Gastroesophageal sphincter (tissue), 4 donors: ENCODE measurements around the gene NFKBIE. TPM values are rescaled to one million over a fixed set of nuclear protein-coding genes. Genes with fewer than 3 reads are reported as not detected.

Source experiments
- ATAC-seq: fragments of 150-250 bp; one replicate; pipeline ENCODE4 v1.9.1; 2016; ENCODE audit warnings: mild to moderate bottlenecking, moderate library complexity
- H3K27ac ChIP-seq, 4 donors: fragments of 200-600 bp; sonication (generic) in 3 of 4; 1 replicate in 3 of 4; 2 replicates in 1 of 4; pipeline ENCODE4 v1.5.1; 2016 to 2019
- H3K27me3 ChIP-seq: fragments of 200-600 bp; sonication (generic); one replicate; pipeline ENCODE4 v1.5.1; 2019
- H3K36me3 ChIP-seq, 2 donors: fragments of 200-600 bp; sonication (generic); one replicate each; pipeline ENCODE4 v1.5.1; 2019; ENCODE audit warnings: control low read depth in 1 of 2
- H3K4me1 ChIP-seq, 3 donors: fragments of 200-600 bp; sonication (generic); 1 replicate in 2 of 3; 2 replicates in 1 of 3; pipeline ENCODE4 v1.5.1; 2016 to 2019; ENCODE audit warnings: control low read depth in 2 of 3
- H3K4me3 ChIP-seq, 2 donors: fragments of 200-600 bp; sonication (generic); one replicate each; pipeline ENCODE4 v1.5.1; 2019; ENCODE audit warnings: mild to moderate bottlenecking in 1 of 2, moderate library complexity in 1 of 2
- H3K9me3 ChIP-seq, 3 donors: fragments of 200-600 bp; sonication (generic); one replicate each; pipeline ENCODE4 v1.5.1; 2017 to 2019; ENCODE audit warnings: control low read depth in 2 of 3
- EP300 ChIP-seq: sonication (generic); formaldehyde crosslinking; IDR thresholded peaks from one replicate; pipeline ENCODE4 v1.6.1; 2017; ENCODE audit warnings: antibody characterized with exemption, mild to moderate bottlenecking
- POLR2A ChIP-seq, 2 donors: fragments of 450-650 bp; IDR thresholded peaks; one replicate each; pipeline ENCODE4 v1.6.1; 2017; ENCODE audit warnings: antibody characterized with exemption in 2 of 2, mild to moderate bottlenecking in 2 of 2, moderate library complexity in 1 of 2
- POLR2AphosphoS5 ChIP-seq: sonication (generic); formaldehyde crosslinking; IDR thresholded peaks from one replicate; pipeline ENCODE4 v1.6.1; 2017; ENCODE audit warnings: antibody characterized with exemption
- WGBS, 2 donors: methylation state at CpG; one replicate each; pipeline ENCODE4 v1.1.5; 2018; ENCODE audit warnings: low coverage in 1 of 2; 5-methylcytosine and 5-hydroxymethylcytosine counted together
- total RNA-seq, 4 donors: library from RNA; depleted of rRNA; stranded (reverse); fragments of >200 nt; gene quantifications; one replicate each; pipeline ENCODE4 v1.1.0, GENCODE V29; 2016
- TF ChIP-seq, protein P1 (sequence below), 4 experiments: fragments of 200-600 bp in 2 of 4; fragments of 450-650 bp in 2 of 4; sonication (generic) in 1 of 4; IDR thresholded peaks; one replicate each; pipeline ENCODE4 v1.5.1; 2017 to 2019; ENCODE audit warnings: antibody characterized with exemption in 4 of 4, mild to moderate bottlenecking in 2 of 4, moderate library complexity in 2 of 4

The NFKBIE gene
- total RNA-seq, 4 donors from 2014 or later = 4.2 to 13.4 (median 5.7) TPM

DNA sequence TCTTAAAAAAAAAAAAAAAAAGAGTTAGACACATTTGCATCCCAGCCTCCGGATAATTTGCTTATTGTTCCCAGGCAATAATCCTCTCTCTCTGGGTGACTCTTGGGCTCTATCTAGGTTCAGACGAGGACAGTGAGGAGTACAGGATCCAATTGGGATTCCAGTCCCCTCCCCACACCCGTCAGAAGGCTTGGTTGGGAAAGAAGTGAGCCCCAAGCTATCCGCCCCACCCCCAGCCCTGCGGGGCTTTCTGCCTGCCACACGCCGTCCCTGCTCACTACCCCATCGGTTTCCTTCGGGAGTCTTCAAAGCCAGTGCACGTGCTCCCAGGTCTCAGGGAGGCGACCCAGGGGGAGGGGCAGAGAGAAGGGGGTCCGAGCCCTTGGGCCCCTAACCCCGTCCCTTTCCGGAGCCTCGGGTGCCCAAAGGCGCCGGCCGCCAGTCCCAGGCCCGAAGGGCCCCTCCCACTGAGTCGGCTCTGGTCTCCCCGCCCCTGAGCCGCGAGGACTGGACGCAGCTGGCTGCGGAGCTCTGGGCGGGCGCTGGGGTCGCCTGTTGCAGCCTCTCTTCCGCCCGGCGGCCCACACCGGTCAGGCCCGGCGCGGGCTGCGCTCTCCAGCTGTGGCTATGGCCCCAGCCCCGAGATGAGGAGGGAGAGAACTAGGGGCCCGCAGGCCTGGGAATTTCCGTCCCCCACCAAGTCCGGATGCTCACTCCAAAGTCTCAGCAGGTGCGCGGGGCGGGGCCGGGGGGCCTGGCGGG is 46.1 kb downstream of the NFKBIE start:
- peak; percentile 79 to 83 for TF ChIP-seq POLR2A (IDR thresholded peaks at IDR 0.05)
- TF ChIP-seq, protein P1, sequence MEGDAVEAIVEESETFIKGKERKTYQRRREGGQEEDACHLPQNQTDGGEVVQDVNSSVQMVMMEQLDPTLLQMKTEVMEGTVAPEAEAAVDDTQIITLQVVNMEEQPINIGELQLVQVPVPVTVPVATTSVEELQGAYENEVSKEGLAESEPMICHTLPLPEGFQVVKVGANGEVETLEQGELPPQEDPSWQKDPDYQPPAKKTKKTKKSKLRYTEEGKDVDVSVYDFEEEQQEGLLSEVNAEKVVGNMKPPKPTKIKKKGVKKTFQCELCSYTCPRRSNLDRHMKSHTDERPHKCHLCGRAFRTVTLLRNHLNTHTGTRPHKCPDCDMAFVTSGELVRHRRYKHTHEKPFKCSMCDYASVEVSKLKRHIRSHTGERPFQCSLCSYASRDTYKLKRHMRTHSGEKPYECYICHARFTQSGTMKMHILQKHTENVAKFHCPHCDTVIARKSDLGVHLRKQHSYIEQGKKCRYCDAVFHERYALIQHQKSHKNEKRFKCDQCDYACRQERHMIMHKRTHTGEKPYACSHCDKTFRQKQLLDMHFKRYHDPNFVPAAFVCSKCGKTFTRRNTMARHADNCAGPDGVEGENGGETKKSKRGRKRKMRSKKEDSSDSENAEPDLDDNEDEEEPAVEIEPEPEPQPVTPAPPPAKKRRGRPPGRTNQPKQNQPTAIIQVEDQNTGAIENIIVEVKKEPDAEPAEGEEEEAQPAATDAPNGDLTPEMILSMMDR (IDR thresholded peaks at IDR 0.05) = peak in 1 of 4 experiments; percentile 4
- peak; percentile 58 for TF ChIP-seq POLR2AphosphoS5
- no peak for TF ChIP-seq EP300
- H3K36me3 ChIP-seq = no peaks in the 10 kb centered on the region
- peak; percentile 78 for ATAC-seq
- WGBS, 2 donors = 0 to 4% methylated on average over 2 to 5 of the region's 45 CpGs
- no peaks in the 10 kb centered on the region for H3K9me3 ChIP-seq
- peak overlapping the region; percentile 76 to 99 (median 98) for H3K27ac ChIP-seq
- peak overlapping the region; percentile 56 to 70 for H3K4me3 ChIP-seq
- H3K4me1 ChIP-seq = peaks cover 3 to 82% (median 38%) of the 10 kb centered on the region in 3 donors
- no peaks in the 10 kb centered on the region for H3K27me3 ChIP-seq

DNA sequence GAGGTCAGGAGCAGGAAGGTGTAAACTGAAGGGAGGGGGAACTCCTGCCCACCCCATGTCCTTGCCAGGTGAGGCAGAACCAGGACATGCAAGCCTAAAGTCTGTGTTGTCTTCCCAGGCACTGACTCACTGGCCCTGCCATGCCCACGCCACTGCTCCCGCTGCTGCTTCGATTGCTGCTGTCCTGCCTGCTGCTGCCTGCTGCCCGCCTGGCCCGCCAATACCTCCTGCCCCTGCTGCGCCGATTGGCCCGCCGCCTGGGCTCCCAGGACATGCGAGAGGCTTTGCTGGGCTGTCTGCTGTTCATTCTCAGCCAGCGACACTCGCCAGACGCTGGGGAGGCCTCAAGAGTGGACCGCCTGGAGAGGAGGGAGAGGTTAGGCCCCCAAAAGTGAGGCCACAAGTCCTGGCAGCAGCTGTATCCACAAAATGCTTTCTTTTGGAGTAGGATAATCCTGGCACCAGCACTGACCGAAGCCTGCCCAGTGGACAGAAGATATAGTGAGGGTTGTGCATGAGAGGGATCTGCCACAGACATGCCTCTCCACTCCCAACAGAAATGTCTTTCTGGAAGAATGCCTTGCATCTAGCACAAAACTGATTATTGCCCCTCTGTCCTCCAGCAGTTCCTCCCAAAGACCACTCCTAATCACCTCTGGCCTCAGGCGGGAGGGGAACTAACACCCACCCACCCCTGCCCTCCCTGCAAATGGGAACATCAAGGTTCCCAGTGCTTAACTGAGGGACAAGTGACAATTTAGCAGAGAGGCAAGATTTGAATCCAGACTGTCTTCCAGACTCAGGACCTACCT is 47.8 kb downstream of the NFKBIE start:
- no peak for ATAC-seq
- peak overlapping the region in 3 of 4 donors; percentile 98 to 99 (median 99) for H3K27ac ChIP-seq
- no peaks in the 10 kb centered on the region for H3K27me3 ChIP-seq
- TF ChIP-seq POLR2AphosphoS5 (no peak), POLR2A (IDR thresholded peaks at IDR 0.05) (no peak), EP300 (no peak)
- TF ChIP-seq, protein P1 (IDR thresholded peaks at IDR 0.05) = no peak
- 60% methylated on average over 4 of the region's 16 CpGs; no CpG with 5 or more reads in 1 of the 2 donors for WGBS, 2 donors
- H3K9me3 ChIP-seq = no peaks in the 10 kb centered on the region
- no peak overlapping the region for H3K4me3 ChIP-seq
- no peaks in the 10 kb centered on the region for H3K36me3 ChIP-seq
- peaks cover 1 to 68% (median 38%) of the 10 kb centered on the region in 3 donors for H3K4me1 ChIP-seq

DNA sequence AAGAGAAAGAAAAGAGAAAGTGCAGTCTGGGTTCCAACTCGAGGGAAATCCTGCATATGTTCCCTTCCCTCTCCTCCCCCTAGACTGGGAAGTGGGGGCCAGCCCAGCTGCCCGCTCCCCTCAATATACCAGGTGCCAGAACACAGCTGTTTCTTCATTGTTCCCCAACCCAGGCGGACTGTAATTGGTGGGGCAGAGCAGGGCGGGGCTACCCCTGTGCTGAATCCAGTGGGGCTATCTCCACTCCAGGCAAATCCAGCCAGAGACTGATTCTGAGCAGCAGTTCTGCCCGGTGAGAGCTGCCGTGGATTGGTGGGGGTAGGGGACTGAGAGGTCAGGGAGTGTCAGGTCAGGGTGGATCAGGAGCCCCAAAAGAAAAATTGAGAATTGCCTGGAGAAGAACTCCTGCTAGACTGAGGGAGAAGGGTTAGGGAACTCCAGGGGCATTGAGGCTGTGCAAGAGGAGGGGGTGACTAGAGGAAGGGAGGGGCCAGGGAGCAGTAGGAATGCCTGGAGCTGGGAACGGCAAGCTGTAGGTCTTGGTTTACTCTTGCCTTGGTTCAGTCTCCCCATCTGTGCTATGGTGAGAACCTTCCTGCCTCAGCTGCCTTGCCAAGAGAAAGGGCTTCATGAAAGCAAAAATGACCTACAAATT is 48.5 kb downstream of the NFKBIE start, which contains the start of gene MYMX:
MYMX (plus strand) TSS at position 250 of the 655 bp plus-strand sequence. CDS start 546 bp downstream, outside the sequence.
- ATAC-seq = no peak

DNA sequence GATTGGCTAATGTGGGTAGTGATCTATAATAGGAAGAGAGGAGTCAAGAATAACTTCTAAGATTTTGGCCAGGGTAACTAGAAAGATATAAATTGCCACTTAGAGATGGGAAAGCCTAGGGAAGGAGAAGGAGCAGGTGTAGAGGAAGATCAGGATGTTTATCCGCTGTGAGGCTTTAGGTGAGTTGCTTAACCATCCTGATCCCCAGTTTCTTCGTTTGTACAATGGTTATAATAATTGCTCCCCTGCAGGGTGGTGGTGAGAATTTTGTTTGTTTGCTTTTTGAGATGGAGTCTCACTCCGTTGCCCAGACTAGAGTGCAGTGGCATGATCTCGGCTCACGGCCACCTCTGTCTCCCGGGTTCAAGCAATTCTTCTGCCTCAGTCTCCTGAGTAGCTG is 51.0 kb downstream of the NFKBIE start:
- Histone ChIP-seq H3K27ac (no peak overlapping the region), H3K36me3 (no peaks in the 10 kb centered on the region), H3K27me3 (no peaks in the 10 kb centered on the region), H3K4me1 (peaks cover 0 to 36% (median 21%) of the 10 kb centered on the region in 3 donors), H3K9me3 (no peaks in the 10 kb centered on the region), H3K4me3 (no peak overlapping the region)
- WGBS, 2 donors = 86 to 94% methylated on average over 3 to 6 of the region's 6 CpGs
- no peak for TF ChIP-seq EP300
- TF ChIP-seq, protein P1 (IDR thresholded peaks at IDR 0.05) = no peak
- no peak for ATAC-seq

More for the DNA sequence above, 48.5 kb downstream of the NFKBIE start, which contains the start of gene MYMX:
- Histone ChIP-seq H3K4me1 (peaks cover 0 to 60% (median 32%) of the 10 kb centered on the region in 3 donors), H3K36me3 (no peaks in the 10 kb centered on the region), H3K4me3 (peak within 1 kb of the TSS in 1 of 2 donors; percentile 18), H3K9me3 (no peaks in the 10 kb centered on the region), H3K27me3 (no peaks in the 10 kb centered on the region), H3K27ac (peak within 1 kb of the TSS in 3 of 4 donors; percentile 98 to 99 (median 99))
- TF ChIP-seq, protein P1 (IDR thresholded peaks at IDR 0.05) = no peak
- no peak for TF ChIP-seq POLR2A (IDR thresholded peaks at IDR 0.05)
- no peak for TF ChIP-seq POLR2AphosphoS5
- no peak for TF ChIP-seq EP300
- 12 to 15% methylated on average over 3 to 4 of the region's 7 CpGs for WGBS, 2 donors
